K562 (cell line): ENCODE data around the gene NPC1L1. TPM values are rescaled to one million over a fixed set of nuclear protein-coding genes. Genes with fewer than 3 reads are reported as not detected.
A peak's percentile ranks its signal among the peaks of the same experiment; 100 is the strongest.

Experiments used
- ATAC-seq: fragments of 200-7000 bp; cut with Tn5 transposase; 3 replicates; pipeline ENCODE4 v1.9.1; 2020; ENCODE audit warnings: moderate library complexity
- BruUV-seq: library from RNA; stranded (reverse); fragments of 400-500 nt; replicated peaks from 2 replicates; lab custom pipeline; 2021; lab: Mats Ljungman, UMichigan
- CTCF ChIA-PET: fragments of 300-600 bp; formaldehyde crosslinking; extraction: SDS; loops from one replicate; lab custom pipeline; 2021; ENCODE audit warnings: low intra/inter-chr PET ratio; lab: Yijun Ruan, JAX
- POLR2A ChIA-PET: fragments of 300-600, 350-650 bp; sonication (Branson Sonifier 250); formaldehyde crosslinking; extraction: SDS; loops from one replicate; lab custom pipeline; 2021; ENCODE audit warnings: antibody characterized with exemption, inconsistent platforms; lab: Yijun Ruan, JAX
- DNase-seq, 4 experiments: peaks; one replicate each; pipeline versions ENCODE4 v3.0.0 to v3.0.0-alpha.2; 2011 to 2018; ENCODE audit warnings: low spot score in 3 of 4, mixed read lengths in 3 of 4; ENCODE audit errors: extremely low read depth in 1 of 4
- FAIRE-seq: peaks from 2 replicates; lab custom pipeline; 2011; peaks lifted over from hg19 to GRCh38; lab: Jason Lieb, UNC
- H2AFZ ChIP-seq: 2 replicates; pipeline ENCODE4 v1.6.0; 2011; ENCODE audit warnings: low read depth, low read length, control low read depth, inconsistent platforms
- H3K27ac ChIP-seq: fragments of 200-600 bp; 3 replicates; pipeline ENCODE4 v1.8.0; 2011; ENCODE audit warnings: low read depth, mild to moderate bottlenecking, control low read depth, inconsistent platforms, low read length, moderate library complexity, mixed read lengths; ENCODE audit errors: extremely low read depth
- H3K27me3 ChIP-seq, 2 experiments: fragments of 300-600 bp in 1 of 2; 2 replicates in 1 of 2; 3 replicates in 1 of 2; pipeline versions ENCODE4 v1.6.0 to v1.8.0; 2011; ENCODE audit warnings: inconsistent platforms in 2 of 2, low read length in 2 of 2, mild to moderate bottlenecking in 1 of 2, mixed read lengths in 1 of 2, moderate library complexity in 1 of 2; ENCODE audit not compliant: control insufficient read depth in 2 of 2, insufficient read depth in 2 of 2
- H3K36me3 ChIP-seq: fragments of 300-600 bp; 3 replicates; pipeline ENCODE4 v1.8.0; 2011; ENCODE audit warnings: mild to moderate bottlenecking, low read length, inconsistent platforms; ENCODE audit not compliant: control insufficient read depth, insufficient read depth
- H3K4me1 ChIP-seq, 2 experiments: fragments of 200-600 bp in 1 of 2; replicated peaks in 1 of 2; 2 replicates in 1 of 2; 3 replicates in 1 of 2; pipeline versions ENCODE4 v1.5.1 to v1.8.0; 2011; ENCODE audit warnings: inconsistent platforms in 2 of 2, low read length in 2 of 2, mild to moderate bottlenecking in 1 of 2, mixed read lengths in 1 of 2, moderate library complexity in 1 of 2; ENCODE audit not compliant: control insufficient read depth in 2 of 2, insufficient read depth in 2 of 2
- H3K4me2 ChIP-seq: 2 replicates; pipeline ENCODE4 v1.6.1; 2011; ENCODE audit warnings: low read length, control low read depth, inconsistent platforms, mixed read lengths; ENCODE audit not compliant: insufficient read depth
- H3K4me3 ChIP-seq: fragments of 200-600 bp; sonication (generic), shearing (Covaris generic); 2 replicates; pipeline ENCODE4 v1.5.1; 2016; ENCODE audit warnings: control low read depth, inconsistent platforms
- H3K79me2 ChIP-seq: fragments of 200-600 bp; 3 replicates; pipeline ENCODE4 v1.8.0; 2011; ENCODE audit warnings: low read length, inconsistent platforms; ENCODE audit not compliant: control insufficient read depth, insufficient read depth
- H3K9ac ChIP-seq, 2 experiments: 2 replicates each; pipeline versions ENCODE4 v1.6.0 to v1.6.1; 2011; ENCODE audit warnings: low read depth in 2 of 2, low read length in 2 of 2, control low read depth in 1 of 2, inconsistent platforms in 1 of 2, mild to moderate bottlenecking in 1 of 2, mixed read lengths in 1 of 2; ENCODE audit not compliant: insufficient read depth in 1 of 2
- H3K9me1 ChIP-seq: one replicate; pipeline ENCODE4 v1.6.0; 2011; ENCODE audit warnings: inconsistent platforms, mild to moderate bottlenecking, low read length, moderate library complexity; ENCODE audit not compliant: control insufficient read depth, insufficient read depth
- H3K9me3 ChIP-seq: replicated peaks from 2 replicates; pipeline ENCODE4 v1.5.1; 2011; ENCODE audit warnings: low read depth, low read length, inconsistent platforms; ENCODE audit not compliant: control insufficient read depth, insufficient read depth
- H4K20me1 ChIP-seq: replicated peaks from 2 replicates; pipeline ENCODE4 v1.6.1; 2011; ENCODE audit warnings: low read length, inconsistent platforms, mixed read lengths; ENCODE audit not compliant: control insufficient read depth, insufficient read depth
- C11orf30 ChIP-seq: fragments of 450-650 bp; IDR thresholded peaks from 2 replicates; pipeline ENCODE4 v1.6.1; 2016; ENCODE audit warnings: low read depth, mild to moderate bottlenecking
- CHD2 ChIP-seq: IDR thresholded peaks from 2 replicates; pipeline ENCODE4 v1.6.1; 2011; ENCODE audit warnings: low read depth, low read length
- EZH2 ChIP-seq: IDR thresholded peaks from 2 replicates; pipeline ENCODE4 v1.6.1; 2012; ENCODE audit warnings: low read depth, mild to moderate bottlenecking, inconsistent platforms, low read length, borderline replicate concordance
- HDAC8 ChIP-seq: fragments of 450-650 bp; IDR thresholded peaks from 2 replicates; pipeline ENCODE4 v1.6.1; 2016; ENCODE audit warnings: mild to moderate bottlenecking, missing genetic modification characterization, moderate library complexity, missing compliant biosample characterization
- HMG20A ChIP-seq: fragments of 450-650 bp; formaldehyde crosslinking; conservative IDR thresholded peaks from 2 replicates; pipeline ENCODE4 v1.4.0; 2020; ENCODE audit warnings: mild to moderate bottlenecking, mixed read lengths
- PTTG1 ChIP-seq: fragments of 450-650 bp; IDR thresholded peaks from 2 replicates; pipeline ENCODE4 v1.6.1; 2016; ENCODE audit warnings: low read depth, mild to moderate bottlenecking, missing genetic modification characterization, missing compliant biosample characterization
- SP1 ChIP-seq: sonication (generic); formaldehyde crosslinking; IDR thresholded peaks from 2 replicates; pipeline ENCODE4 v1.8.1; 2022; ENCODE audit warnings: mild to moderate bottlenecking, missing genetic modification reagents
- TAL1 ChIP-seq: fragments of 450-650 bp; IDR thresholded peaks from 2 replicates; pipeline ENCODE4 v1.6.1; 2016; ENCODE audit warnings: mild to moderate bottlenecking
- TARDBP ChIP-seq: fragments of 450-650 bp; IDR thresholded peaks from 2 replicates; pipeline ENCODE4 v1.6.1; 2016
- ZNF518B ChIP-seq: fragments of 250-450 bp; sonication (Bioruptor Pico); IDR thresholded peaks from 2 replicates; pipeline ENCODE4 v1.5.0; 2021; ENCODE audit warnings: mild to moderate bottlenecking, moderate library complexity
- WGBS: fragments of 100-300 bp; shearing (Covaris generic); methylation state at CpG from one replicate; pipeline ENCODE4 v1.1.6; 2016; ENCODE audit warnings: low coverage, mixed read lengths; ENCODE audit not compliant: insufficient coverage; ENCODE audit errors: missing lambda C conversion rate; 5-methylcytosine and 5-hydroxymethylcytosine counted together
- in situ Hi-C: fragments of 300-500 bp; cut with MboI; formaldehyde crosslinking; loops from 4 replicates; pipeline ENCODE4 v1.15.0; 2018; ENCODE audit warnings: inconsistent platforms, mixed read lengths
- intact Hi-C: fragments of 100-400 bp; cut with micrococcal nuclease; formaldehyde crosslinking; loops from 2 replicates; pipeline ENCODE4 v1.14.2; 2022
- polyA plus RNA-seq, 8 experiments: library from polyadenylated mRNA; depleted of rRNA in 4 of 8; stranded (reverse) in 5 of 8; unstranded in 3 of 8; fragments of >200 nt; fragmentation: Nextera tagmentation in 2 of 8; fragmentation: Illumina TruSeq in 1 of 8; extraction: Ambion mirVana in 2 of 8; extraction: Trizol in 1 of 8; gene quantifications; 2 replicates each; pipeline versions ENCODE4 v1.2.1 to v1.2.3, GENCODE V29; 2011 to 2014; ENCODE audit warnings: inconsistent platforms in 1 of 8, missing spikeins in 1 of 8
- total RNA-seq, 7 experiments: library from RNA; depleted of rRNA in 6 of 7; stranded (reverse); fragments of >200 nt in 6 of 7; fragmentation: Illumina TruSeq in 2 of 7; extraction: Trizol in 2 of 7; gene quantifications; 2 replicates each; pipeline versions ENCODE4 v1.2.1 to v1.2.3, GENCODE V29; 2011 to 2021; ENCODE audit warnings: low replicate concordance in 1 of 7
- TF ChIP-seq, protein P1 (sequence below): fragments of 250-450 bp; sonication (Bioruptor Pico); IDR thresholded peaks from 2 replicates; pipeline ENCODE4 v1.8.0; 2022; ENCODE audit warnings: moderate library complexity, mild to moderate bottlenecking, inconsistent platforms
- TF ChIP-seq, protein P2 (sequence below): sonication (generic); formaldehyde crosslinking; IDR thresholded peaks from 2 replicates; pipeline ENCODE4 v1.8.0; 2022; ENCODE audit warnings: mild to moderate bottlenecking, missing genetic modification reagents
- TF ChIP-seq, protein P3 (sequence below): IDR thresholded peaks from 3 replicates; pipeline ENCODE4 v1.6.1; 2011; ENCODE audit warnings: borderline replicate concordance, mild to moderate bottlenecking; ENCODE audit not compliant: insufficient read length, insufficient read depth

Gene NPC1L1
- total and polyA plus RNA-seq, 9 of the 15 experiments (the other 6 are each of a cell fraction or from before 2014, with no cell fraction given) = 0.01 to 0.18 (median 0.07) TPM; not detected in 4

- DNase-seq (peak; percentile 88 to 91 (median 90)), ATAC-seq (peak; percentile 98), FAIRE-seq (peak; percentile 81)
- intact Hi-C loops = no loop called here
- Histone ChIP-seq H3K9me3 (no peaks in the 10 kb centered on the region), H3K27ac (peak within 1 kb of the TSS; percentile 95), H3K4me3 (peak within 1 kb of the TSS; percentile 96), H3K9ac (peak within 1 kb of the TSS; percentile 91 to 97), H3K27me3 (no peaks in the 10 kb centered on the region), H3K79me2 (peaks cover 43% of the 10 kb centered on the region), H3K36me3 (peaks cover 9% of the 10 kb centered on the region), H3K4me2 (peak within 1 kb of the TSS; percentile 97), H3K4me1 (peaks cover 4% of the 10 kb centered on the region in 2 experiments; a peak in 3 of 5 replicates), H3K9me1 (no peaks in the 10 kb centered on the region), H4K20me1 (no peaks in the 10 kb centered on the region), H2AFZ (peak within 1 kb of the TSS; percentile 96)
- ChIA-PET CTCF (interaction anchor here (0.6 to 0.7 kb wide), 2 partner anchors 75 to 651 kb away, joined by 3 to 4 read pairs; no protein-coding TSS in a partner anchor), POLR2A (interaction anchor here (0.6 to 1.6 kb wide), 13 partner anchors 17 to 483 kb away, joined by 3 to 5 read pairs (median 3); partner anchors contain the start of gene TMED4)
- 1% methylated on average over 56 of the region's 63 CpGs for WGBS
- TSS peak; percentile 94 for BruUV-seq
- in situ Hi-C loops = no loop called here
- TF ChIP-seq ZNF518B (CRISPR knock-in tag) (no peak), HMG20A (CRISPR knock-in tag) (no peak), PTTG1 (tag) (no peak), TAL1 (0 out of 2 replicates have a peak, but pooled peaks have one; percentile 4), SP1 (no peak; the same call in none of the 2 replicates), CHD2 (no peak), HDAC8 (tag) (peak; percentile 75; the same call in 1 of the 2 replicates), TARDBP (0 out of 2 replicates have a peak, but pooled peaks have one; percentile 50), C11orf30 (peak; percentile 97), EZH2 (no peak)
- TF ChIP-seq, protein P1, sequence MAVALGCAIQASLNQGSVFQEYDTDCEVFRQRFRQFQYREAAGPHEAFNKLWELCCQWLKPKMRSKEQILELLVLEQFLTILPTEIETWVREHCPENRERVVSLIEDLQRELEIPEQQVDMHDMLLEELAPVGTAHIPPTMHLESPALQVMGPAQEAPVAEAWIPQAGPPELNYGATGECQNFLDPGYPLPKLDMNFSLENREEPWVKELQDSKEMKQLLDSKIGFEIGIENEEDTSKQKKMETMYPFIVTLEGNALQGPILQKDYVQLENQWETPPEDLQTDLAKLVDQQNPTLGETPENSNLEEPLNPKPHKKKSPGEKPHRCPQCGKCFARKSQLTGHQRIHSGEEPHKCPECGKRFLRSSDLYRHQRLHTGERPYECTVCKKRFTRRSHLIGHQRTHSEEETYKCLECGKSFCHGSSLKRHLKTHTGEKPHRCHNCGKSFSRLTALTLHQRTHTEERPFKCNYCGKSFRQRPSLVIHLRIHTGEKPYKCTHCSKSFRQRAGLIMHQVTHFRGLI (CRISPR knock-in tag) = no peak
- TF ChIP-seq, protein P2, sequence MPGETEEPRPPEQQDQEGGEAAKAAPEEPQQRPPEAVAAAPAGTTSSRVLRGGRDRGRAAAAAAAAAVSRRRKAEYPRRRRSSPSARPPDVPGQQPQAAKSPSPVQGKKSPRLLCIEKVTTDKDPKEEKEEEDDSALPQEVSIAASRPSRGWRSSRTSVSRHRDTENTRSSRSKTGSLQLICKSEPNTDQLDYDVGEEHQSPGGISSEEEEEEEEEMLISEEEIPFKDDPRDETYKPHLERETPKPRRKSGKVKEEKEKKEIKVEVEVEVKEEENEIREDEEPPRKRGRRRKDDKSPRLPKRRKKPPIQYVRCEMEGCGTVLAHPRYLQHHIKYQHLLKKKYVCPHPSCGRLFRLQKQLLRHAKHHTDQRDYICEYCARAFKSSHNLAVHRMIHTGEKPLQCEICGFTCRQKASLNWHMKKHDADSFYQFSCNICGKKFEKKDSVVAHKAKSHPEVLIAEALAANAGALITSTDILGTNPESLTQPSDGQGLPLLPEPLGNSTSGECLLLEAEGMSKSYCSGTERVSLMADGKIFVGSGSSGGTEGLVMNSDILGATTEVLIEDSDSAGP = no peak
- TF ChIP-seq, protein P3, sequence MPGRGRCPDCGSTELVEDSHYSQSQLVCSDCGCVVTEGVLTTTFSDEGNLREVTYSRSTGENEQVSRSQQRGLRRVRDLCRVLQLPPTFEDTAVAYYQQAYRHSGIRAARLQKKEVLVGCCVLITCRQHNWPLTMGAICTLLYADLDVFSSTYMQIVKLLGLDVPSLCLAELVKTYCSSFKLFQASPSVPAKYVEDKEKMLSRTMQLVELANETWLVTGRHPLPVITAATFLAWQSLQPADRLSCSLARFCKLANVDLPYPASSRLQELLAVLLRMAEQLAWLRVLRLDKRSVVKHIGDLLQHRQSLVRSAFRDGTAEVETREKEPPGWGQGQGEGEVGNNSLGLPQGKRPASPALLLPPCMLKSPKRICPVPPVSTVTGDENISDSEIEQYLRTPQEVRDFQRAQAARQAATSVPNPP = no peak
Observed at GRCh38 chr7:44490351-44491200, 50.6 kb downstream of the NPC1L1 start, which contains the start of gene NUDCD3. Gene NUDCD3 (minus strand): TSS chr7:44490658. CDS start chr7:44490600, 58 bp downstream.
